H9 (cell line): ENCODE measurements around the gene ST8SIA5. TPM values are rescaled to one million over a fixed set of nuclear protein-coding genes. Genes with fewer than 3 reads are reported as not detected.

Source experiments
- DNase-seq: peaks from one replicate; pipeline ENCODE4 v3.0.0-alpha.2; 2017
- H2AFZ ChIP-seq: one replicate; pipeline ENCODE4 v1.6.1; 2013; ENCODE audit warnings: mild to moderate bottlenecking, low read length, control low read depth, moderate library complexity
- H2AK5ac ChIP-seq: 2 replicates; pipeline ENCODE4 v1.6.1; 2013; ENCODE audit warnings: low read length, control low read depth, mixed read lengths; ENCODE audit not compliant: insufficient read length
- H2BK120ac ChIP-seq: one replicate; pipeline ENCODE4 v1.6.1; 2013; ENCODE audit warnings: low read depth, mild to moderate bottlenecking, low read length, control low read depth, inconsistent platforms; ENCODE audit not compliant: poor library complexity, severe bottlenecking
- H2BK12ac ChIP-seq: 2 replicates; pipeline ENCODE4 v1.6.1; 2013; ENCODE audit warnings: low read length, control low read depth, mixed read lengths, low read depth; ENCODE audit not compliant: insufficient read length
- H2BK15ac ChIP-seq: 2 replicates; pipeline ENCODE4 v1.6.1; 2013; ENCODE audit warnings: low read depth, low read length, control low read depth
- H2BK20ac ChIP-seq: one replicate; pipeline ENCODE4 v1.6.1; 2013; ENCODE audit warnings: low read depth, mild to moderate bottlenecking, low read length, control low read depth, inconsistent platforms; ENCODE audit not compliant: poor library complexity, severe bottlenecking
- H2BK5ac ChIP-seq: 2 replicates; pipeline ENCODE4 v1.6.1; 2013; ENCODE audit warnings: low read length, control low read depth, mixed read lengths; ENCODE audit not compliant: insufficient read length
- H3K14ac ChIP-seq: 2 replicates; pipeline ENCODE4 v1.6.1; 2013; ENCODE audit warnings: low read length, control low read depth; ENCODE audit not compliant: insufficient read depth
- H3K18ac ChIP-seq: 2 replicates; pipeline ENCODE4 v1.6.1; 2013; ENCODE audit warnings: low read depth, mild to moderate bottlenecking, mixed read lengths, low read length, control low read depth; ENCODE audit not compliant: insufficient read length
- H3K23ac ChIP-seq: 2 replicates; pipeline ENCODE4 v1.6.1; 2013; ENCODE audit warnings: low read length, control low read depth, mixed read lengths, low read depth; ENCODE audit not compliant: insufficient read length
- H3K23me2 ChIP-seq: 2 replicates; pipeline ENCODE4 v1.6.1; 2013; ENCODE audit warnings: low read depth, mild to moderate bottlenecking, mixed read lengths, low read length, control low read depth; ENCODE audit not compliant: insufficient read length, poor library complexity, severe bottlenecking
- H3K27ac ChIP-seq: 2 replicates; pipeline ENCODE4 v1.5.1; 2013; ENCODE audit warnings: low read length, control low read depth, mixed read lengths, low read depth; ENCODE audit not compliant: insufficient read length
- H3K27me3 ChIP-seq: 2 replicates; pipeline ENCODE4 v1.6.1; 2013; ENCODE audit warnings: low read length, control low read depth, inconsistent platforms; ENCODE audit not compliant: insufficient read depth
- H3K4ac ChIP-seq: 2 replicates; pipeline ENCODE4 v1.6.1; 2013; ENCODE audit warnings: low read depth, mild to moderate bottlenecking, control low read depth, inconsistent platforms, low read length, moderate library complexity
- H3K4me1 ChIP-seq: 2 replicates; pipeline ENCODE4 v1.6.1; 2013; ENCODE audit warnings: low read length, control low read depth, inconsistent platforms; ENCODE audit not compliant: insufficient read depth
- H3K4me2 ChIP-seq: 2 replicates; pipeline ENCODE4 v1.6.1; 2013; ENCODE audit warnings: low read length, control low read depth, mixed read lengths; ENCODE audit not compliant: insufficient read length, insufficient read depth
- H3K56ac ChIP-seq: 2 replicates; pipeline ENCODE4 v1.6.1; 2013; ENCODE audit warnings: low read depth, mild to moderate bottlenecking, mixed read lengths, low read length, control low read depth; ENCODE audit not compliant: insufficient read length
- H3K79me1 ChIP-seq: 2 replicates; pipeline ENCODE4 v1.6.1; 2013; ENCODE audit warnings: low read depth, mild to moderate bottlenecking, moderate library complexity, low read length, control low read depth, inconsistent platforms; ENCODE audit not compliant: insufficient read depth, poor library complexity, severe bottlenecking
- H3K79me2 ChIP-seq: 2 replicates; pipeline ENCODE4 v1.6.1; 2013; ENCODE audit warnings: low read length, control low read depth, inconsistent platforms; ENCODE audit not compliant: insufficient read depth
- H3K9ac ChIP-seq: 2 replicates; pipeline ENCODE4 v1.6.1; 2013; ENCODE audit warnings: low read length, control low read depth, mixed read lengths; ENCODE audit not compliant: insufficient read length; ENCODE audit errors: extremely low read depth
- H3K9me3 ChIP-seq: one replicate; pipeline ENCODE4 v1.6.1; 2013; ENCODE audit warnings: low read depth, low read length, inconsistent platforms; ENCODE audit not compliant: control insufficient read depth
- H3T11ph ChIP-seq: one replicate; pipeline ENCODE4 v1.6.1; 2013; ENCODE audit warnings: mild to moderate bottlenecking, low read length, control low read depth, inconsistent platforms
- H4K20me1 ChIP-seq: one replicate; pipeline ENCODE4 v1.6.1; 2013; ENCODE audit not compliant: control insufficient read depth, insufficient read length, insufficient read depth
- H4K5ac ChIP-seq: 2 replicates; pipeline ENCODE4 v1.6.1; 2013; ENCODE audit warnings: low read depth, mild to moderate bottlenecking, mixed read lengths, low read length, control low read depth; ENCODE audit not compliant: insufficient read length
- H4K8ac ChIP-seq: replicated peaks from 2 replicates; pipeline ENCODE4 v1.6.1; 2013; ENCODE audit warnings: low read length, control low read depth, mixed read lengths, low read depth; ENCODE audit not compliant: insufficient read length
- H4K91ac ChIP-seq: 2 replicates; pipeline ENCODE4 v1.6.1; 2013; ENCODE audit warnings: low read depth, mild to moderate bottlenecking, moderate library complexity, mixed read lengths, low read length, control low read depth; ENCODE audit not compliant: insufficient read length
- H3K27ac Mint-ChIP-seq, 3 experiments: 2 replicates in 2 of 3; 3 replicates in 1 of 3; pipeline ENCODE4 v1.8.0; 2020 to 2021; ENCODE audit warnings: mixed read lengths in 3 of 3, mild to moderate bottlenecking in 1 of 3, moderate library complexity in 1 of 3
- H3K27me3 Mint-ChIP-seq: 2 replicates; pipeline ENCODE4 v1.8.0; 2021; ENCODE audit warnings: low read depth, mild to moderate bottlenecking, moderate library complexity, mixed read lengths
- H3K36me3 Mint-ChIP-seq, 3 experiments: 2 replicates in 2 of 3; 3 replicates in 1 of 3; pipeline ENCODE4 v1.8.0; 2020 to 2021; ENCODE audit warnings: low read depth in 3 of 3, mixed read lengths in 3 of 3; ENCODE audit not compliant: insufficient read depth in 1 of 3
- H3K4me1 Mint-ChIP-seq, 2 experiments: 2 replicates each; pipeline ENCODE4 v1.8.0; 2020; ENCODE audit warnings: mixed read lengths in 2 of 2
- H3K4me3 Mint-ChIP-seq, 2 experiments: 2 replicates in 1 of 2; 3 replicates in 1 of 2; pipeline ENCODE4 v1.8.0; 2020 to 2021; ENCODE audit warnings: mild to moderate bottlenecking in 2 of 2, mixed read lengths in 2 of 2, moderate library complexity in 1 of 2
- H3K9me3 Mint-ChIP-seq, 2 experiments: 2 replicates in 1 of 2; 3 replicates in 1 of 2; pipeline ENCODE4 v1.8.0; 2020; ENCODE audit warnings: mild to moderate bottlenecking in 2 of 2, mixed read lengths in 2 of 2, moderate library complexity in 1 of 2
- WGBS: extraction: QIAGEN DNeasy Blood & Tissue Kit; methylation state at CpG from one replicate; pipeline ENCODE4 v1.1.7; 2013; ENCODE audit warnings: missing lambda C conversion rate, low lambda C conversion rate, mixed read lengths; ENCODE audit not compliant: insufficient read length; ENCODE audit errors: extremely low coverage; 5-methylcytosine and 5-hydroxymethylcytosine counted together
- total RNA-seq: library from RNA; stranded (reverse); gene quantifications from 2 replicates; pipeline ENCODE4 v1.2.1, GENCODE V29; 2021
- TF ChIP-seq, protein P1 (sequence below): fragments of 200-600 bp; sonication (generic); conservative IDR thresholded peaks from 3 replicates; pipeline ENCODE4 v1.8.0; 2021; ENCODE audit warnings: antibody characterized with exemption, mild to moderate bottlenecking

Gene ST8SIA5
- total RNA-seq, 1 experiment from 2014 or later, result 0.63 TPM

GRCh38 chr18:46722051-46722450 is 34.8 kb downstream of the ST8SIA5 start:
- Histone ChIP-seq H2BK12ac (no peak overlapping the region), H2BK15ac (no peak overlapping the region), H2BK5ac (no peak overlapping the region), H3K18ac (no peak overlapping the region), H2AK5ac (no peak overlapping the region), H3K56ac (no peak overlapping the region), H4K5ac (no peak overlapping the region), H2AFZ (no peak overlapping the region), H3K79me1 (no peaks in the 10 kb centered on the region), H3K9ac (no peak overlapping the region), H3T11ph (no peak overlapping the region), H3K14ac (no peak overlapping the region), H4K91ac (no peak overlapping the region), H3K79me2 (no peaks in the 10 kb centered on the region), H4K20me1 (no peaks in the 10 kb centered on the region), H2BK120ac (no peak overlapping the region), H2BK20ac (no peak overlapping the region), H3K9me3 (no peaks in the 10 kb centered on the region), H3K23ac (no peak overlapping the region), H4K8ac (no peak overlapping the region), H3K27me3 (no peaks in the 10 kb centered on the region), H3K27ac (no peak overlapping the region), H3K4me2 (no peak overlapping the region), H3K4me1 (peaks cover 3% of the 10 kb centered on the region; the same call in 1 of the 2 replicates), H3K4ac (no peak overlapping the region), H3K23me2 (no peaks in the 10 kb centered on the region)
- Mint-ChIP-seq H3K9me3 (no peaks in the 10 kb centered on the region), H3K4me3 (no peak overlapping the region), H3K27ac (peak overlapping the region in 1 of 3 experiments; percentile 29; a peak in 1 of 7 replicates), H3K27me3 (no peaks in the 10 kb centered on the region; the same call in none of the 2 replicates), H3K4me1 (peaks cover 4 to 7% of the 10 kb centered on the region in 2 experiments; a peak in 3 of 4 replicates), H3K36me3 (no peaks in the 10 kb centered on the region)
- TF ChIP-seq, protein P1, sequence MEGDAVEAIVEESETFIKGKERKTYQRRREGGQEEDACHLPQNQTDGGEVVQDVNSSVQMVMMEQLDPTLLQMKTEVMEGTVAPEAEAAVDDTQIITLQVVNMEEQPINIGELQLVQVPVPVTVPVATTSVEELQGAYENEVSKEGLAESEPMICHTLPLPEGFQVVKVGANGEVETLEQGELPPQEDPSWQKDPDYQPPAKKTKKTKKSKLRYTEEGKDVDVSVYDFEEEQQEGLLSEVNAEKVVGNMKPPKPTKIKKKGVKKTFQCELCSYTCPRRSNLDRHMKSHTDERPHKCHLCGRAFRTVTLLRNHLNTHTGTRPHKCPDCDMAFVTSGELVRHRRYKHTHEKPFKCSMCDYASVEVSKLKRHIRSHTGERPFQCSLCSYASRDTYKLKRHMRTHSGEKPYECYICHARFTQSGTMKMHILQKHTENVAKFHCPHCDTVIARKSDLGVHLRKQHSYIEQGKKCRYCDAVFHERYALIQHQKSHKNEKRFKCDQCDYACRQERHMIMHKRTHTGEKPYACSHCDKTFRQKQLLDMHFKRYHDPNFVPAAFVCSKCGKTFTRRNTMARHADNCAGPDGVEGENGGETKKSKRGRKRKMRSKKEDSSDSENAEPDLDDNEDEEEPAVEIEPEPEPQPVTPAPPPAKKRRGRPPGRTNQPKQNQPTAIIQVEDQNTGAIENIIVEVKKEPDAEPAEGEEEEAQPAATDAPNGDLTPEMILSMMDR, result no peak
- DNase-seq, result no peak
- WGBS, result no CpG with 5 or more reads among the region's 5 CpGs
